ENCODE results near the gene SAPCD2. TPM values are rescaled to one million over a fixed set of nuclear protein-coding genes. Genes with fewer than 3 reads are reported as not detected.
A peak's percentile ranks its signal among the peaks of the same experiment; 100 is the strongest.

SAPCD2 gene
- total and polyA plus RNA-seq, 9 of the 15 experiments (the other 6 are each of a cell fraction or from before 2014, with no cell fraction given), result 3.4 to 91.8 (median 18.8) TPM

DNA sequence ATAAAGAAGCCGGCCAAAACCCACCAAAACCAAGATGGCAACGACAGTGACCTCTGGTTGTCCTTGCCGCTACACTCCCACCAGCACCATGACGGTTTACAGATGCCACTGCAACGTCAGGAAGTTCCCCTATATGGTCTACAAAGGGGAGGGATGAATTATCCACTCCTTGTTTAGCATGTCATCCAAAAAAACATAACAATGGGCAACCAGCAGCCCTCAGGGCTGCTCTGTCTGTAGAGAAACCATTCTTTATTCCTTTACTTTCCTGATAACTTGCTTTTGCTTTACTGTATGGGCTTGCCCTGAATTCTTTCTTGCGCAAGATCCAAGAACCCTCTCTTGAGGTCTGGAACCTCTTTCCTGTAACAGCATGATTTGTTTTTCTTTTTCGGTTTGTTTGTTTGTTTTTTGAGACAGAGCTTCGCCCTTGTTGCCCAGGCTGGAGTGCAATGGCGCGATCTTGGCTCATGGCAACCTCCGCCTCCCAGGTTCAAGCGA, 5.0 kb upstream of the SAPCD2 start (continued):
- no peak for TF ChIP-seq JUND (IDR thresholded peaks at IDR 0.05; ENCODE audit: borderline replicate concordance, low read depth, low read length)
- peak; percentile 11; the same call in 1 of the 3 replicates for TF ChIP-seq JUND (tag; IDR thresholded peaks at IDR 0.05; ENCODE audit: borderline replicate concordance, low read depth, low read length)
- TF ChIP-seq ZSCAN29 (IDR thresholded peaks at IDR 0.05), result no peak
- no peak for TF ChIP-seq ZNF444 (CRISPR knock-in tag; IDR thresholded peaks at IDR 0.05)
- no peak for TF ChIP-seq NR2C2 (CRISPR knock-in tag; IDR thresholded peaks at IDR 0.05)
- peak; percentile 61; the same call in 1 of the 2 replicates for TF ChIP-seq NR2C2 (tag; IDR thresholded peaks at IDR 0.05)
- TF ChIP-seq ASH1L (IDR thresholded peaks at IDR 0.05; ENCODE audit: borderline replicate concordance, low read depth, partially characterized antibody), result no peak
- TF ChIP-seq PYGO2 (tag; IDR thresholded peaks at IDR 0.05), result no peak
- TF ChIP-seq ZNF24 (IDR thresholded peaks at IDR 0.05), result no peak
- TF ChIP-seq NFE2 (IDR thresholded peaks at IDR 0.05; ENCODE audit: low read depth), result no peak
- TF ChIP-seq NR3C1 (CRISPR knock-in tag; IDR thresholded peaks at IDR 0.05), result no peak
- no peak for TF ChIP-seq THAP7 (CRISPR knock-in tag; IDR thresholded peaks at IDR 0.05)
- no peak for TF ChIP-seq EHMT2 (IDR thresholded peaks at IDR 0.05)
- TF ChIP-seq MYBL2 (IDR thresholded peaks at IDR 0.05; ENCODE audit: low read depth), result no peak
- TF ChIP-seq MYBL2 (CRISPR knock-in tag; IDR thresholded peaks at IDR 0.05; ENCODE audit: borderline replicate concordance), result no peak
- no peak for TF ChIP-seq FOXJ2 (tag; IDR thresholded peaks at IDR 0.05)
- TF ChIP-seq ILK (tag; IDR thresholded peaks at IDR 0.05; ENCODE audit: borderline replicate concordance, low read depth), result no peak
- TF ChIP-seq ZNF253 (CRISPR knock-in tag; conservative IDR thresholded peaks at IDR 0.05), result no peak
- TF ChIP-seq MAFG (tag; conservative IDR thresholded peaks at IDR 0.05), result no peak
- no peak for TF ChIP-seq COPS2 (conservative IDR thresholded peaks at IDR 0.05)
- no peak for TF ChIP-seq SNIP1 (IDR thresholded peaks at IDR 0.05; ENCODE audit: low read depth)
- TF ChIP-seq ADNP (tag; IDR thresholded peaks at IDR 0.05), result no peak
- TF ChIP-seq ZNF592 (IDR thresholded peaks at IDR 0.05), result peak; percentile 5; the same call in 1 of the 2 replicates
- TF ChIP-seq PURB (CRISPR knock-in tag; IDR thresholded peaks at IDR 0.05; ENCODE audit: low read depth), result no peak
- TF ChIP-seq PHB (CRISPR knock-in tag; IDR thresholded peaks at IDR 0.05), result no peak
- no peak for TF ChIP-seq U2AF2 (optimal IDR thresholded peaks at IDR 0.05; ENCODE audit: low read depth, low read length)
- no peak for TF ChIP-seq SP2 (IDR thresholded peaks at IDR 0.05; ENCODE audit: extremely low read depth, low read depth, low read length, poor library complexity, severe bottlenecking)
- 0 out of 2 replicates have a peak, but pooled peaks have one; percentile 11 for TF ChIP-seq SMAD4 (CRISPR knock-in tag; conservative IDR thresholded peaks at IDR 0.05)
- TF ChIP-seq MTF1 (CRISPR knock-in tag; IDR thresholded peaks at IDR 0.05; ENCODE audit: borderline replicate concordance), result no peak

Measured in K562 (cell line).